B cell (primary cell): ENCODE measurements around the gene CNTNAP2. TPM values are rescaled to one million over a fixed set of nuclear protein-coding genes. Genes with fewer than 3 reads are reported as not detected.

Source experiments
- ATAC-seq: fragments of 200-7000 bp; cut with Tn5 transposase; one replicate; pipeline ENCODE4 v1.10.0; 2021; ENCODE audit warnings: low read depth, mild to moderate bottlenecking, moderate number of reproducible peaks, moderate library complexity
- CTCF ChIA-PET: fragments of 350-600 bp; sonication (Branson Sonifier 250); formaldehyde crosslinking; loops from one replicate; lab custom pipeline; 2021; ENCODE audit warnings: antibody characterized with exemption, inconsistent platforms; lab: Charles Lee
- POLR2A ChIA-PET: fragments of 350-600 bp; sonication (Branson Sonifier 250); formaldehyde crosslinking; loops from one replicate; lab custom pipeline; 2021; ENCODE audit warnings: antibody characterized with exemption; lab: Charles Lee
- DNase-seq: peaks from one replicate; pipeline ENCODE4 v3.0.0; 2013
- H2AFZ ChIP-seq: 2 replicates; pipeline ENCODE4 v1.6.1; 2012; ENCODE audit warnings: mild to moderate bottlenecking, low read depth, low read length; ENCODE audit not compliant: insufficient read depth, poor library complexity, severe bottlenecking
- H3K27ac ChIP-seq, 2 donors: 1 replicate in 1 of 2; 2 replicates in 1 of 2; pipeline ENCODE4 v1.5.1; 2012 to 2013; ENCODE audit warnings: low read length in 2 of 2, mild to moderate bottlenecking in 2 of 2, moderate library complexity in 1 of 2
- H3K27me3 ChIP-seq, 4 experiments: fragments of 200-600 bp in 1 of 4; sonication (generic) in 1 of 4; replicated peaks in 1 of 4; 1 replicate in 2 of 4; 2 replicates in 2 of 4; pipeline versions ENCODE4 v1.6.1 to v1.7.0; 2013 to 2016; ENCODE audit warnings: low read length in 3 of 4, mild to moderate bottlenecking in 2 of 4, mixed read lengths in 1 of 4, moderate library complexity in 1 of 4; ENCODE audit not compliant: insufficient read depth in 4 of 4, control insufficient read depth in 3 of 4; ENCODE audit errors: control extremely low read depth in 1 of 4
- H3K36me3 ChIP-seq, 2 experiments: replicated peaks in 1 of 2; 1 replicate in 1 of 2; 2 replicates in 1 of 2; pipeline versions ENCODE4 v1.6.1 to v1.7.1; 2013; ENCODE audit warnings: low read length in 1 of 2; ENCODE audit not compliant: insufficient read depth in 2 of 2, control insufficient read depth in 1 of 2; ENCODE audit errors: control extremely low read depth in 1 of 2, extremely low read depth in 1 of 2
- H3K4me1 ChIP-seq, 2 donors: fragments of 200-600 bp in 1 of 2; sonication (generic) in 1 of 2; 1 replicate in 1 of 2; 2 replicates in 1 of 2; pipeline versions ENCODE4 v1.5.1 to v1.6.1; 2013 to 2017; ENCODE audit warnings: low read length in 2 of 2; ENCODE audit not compliant: control insufficient read depth in 2 of 2, insufficient read depth in 2 of 2
- H3K4me2 ChIP-seq: replicated peaks from 2 replicates; pipeline ENCODE3; 2012; ENCODE audit warnings: mild to moderate bottlenecking, low read depth, low read length; ENCODE audit not compliant: poor library complexity, severe bottlenecking
- H3K4me3 ChIP-seq, 5 experiments: fragments of 200-600 bp in 1 of 5; sonication (generic) in 1 of 5; 1 replicate in 3 of 5; 2 replicates in 2 of 5; pipeline versions ENCODE4 v1.5.1 to v1.7.0; 2011 to 2016; ENCODE audit warnings: low read length in 4 of 5, mild to moderate bottlenecking in 4 of 5, low read depth in 2 of 5, control low read depth in 1 of 5, moderate library complexity in 1 of 5; ENCODE audit not compliant: insufficient read depth in 1 of 5; ENCODE audit errors: control extremely low read depth in 1 of 5, extremely low read depth in 1 of 5
- H3K79me2 ChIP-seq: fragments of 200-600 bp; sonication (generic); one replicate; pipeline ENCODE4 v1.6.0; 2016; ENCODE audit warnings: low read length; ENCODE audit not compliant: control insufficient read depth, insufficient read depth
- H3K9ac ChIP-seq: fragments of 200-600 bp; sonication (generic); 2 replicates; pipeline ENCODE4 v1.6.1; 2017; ENCODE audit warnings: mild to moderate bottlenecking, low read length, moderate library complexity
- H3K9me3 ChIP-seq, 3 donors: one replicate each; pipeline versions ENCODE4 v1.6.1 to v1.7.1; 2013; ENCODE audit warnings: low read length in 2 of 3; ENCODE audit not compliant: control insufficient read depth in 2 of 3, insufficient read depth in 1 of 3; ENCODE audit errors: control extremely low read depth in 1 of 3
- H4K20me1 ChIP-seq: 2 replicates; pipeline ENCODE4 v1.6.0; 2012; ENCODE audit warnings: mild to moderate bottlenecking, low read length; ENCODE audit not compliant: insufficient read depth, control insufficient read depth, poor library complexity, severe bottlenecking
- H3K27ac Mint-ChIP-seq: one replicate; pipeline ENCODE4 v1.8.0; 2021; ENCODE audit warnings: mixed read lengths
- H3K27me3 Mint-ChIP-seq: one replicate; pipeline ENCODE4 v1.8.0; 2021; ENCODE audit warnings: mixed read lengths
- H3K4me1 Mint-ChIP-seq: one replicate; pipeline ENCODE4 v1.8.0; 2021; ENCODE audit warnings: mixed read lengths
- H3K4me3 Mint-ChIP-seq: one replicate; pipeline ENCODE4 v1.8.0; 2021; ENCODE audit warnings: mixed read lengths
- H3K9me3 Mint-ChIP-seq: one replicate; pipeline ENCODE4 v1.8.0; 2022; ENCODE audit warnings: mixed read lengths; ENCODE audit not compliant: insufficient read depth
- EZH2 ChIP-seq: IDR thresholded peaks from 2 replicates; pipeline ENCODE4 v1.6.1; 2012; ENCODE audit warnings: borderline replicate concordance, low read depth, mild to moderate bottlenecking, moderate library complexity, low read length; ENCODE audit not compliant: insufficient read depth, poor library complexity, severe bottlenecking
- WGBS: methylation state at CpG from one replicate; pipeline ENCODE4 v1.1.5; 2013; ENCODE audit warnings: missing lambda C conversion rate; ENCODE audit not compliant: insufficient coverage; 5-methylcytosine and 5-hydroxymethylcytosine counted together
- intact Hi-C: fragments of 100-400 bp; cut with micrococcal nuclease; formaldehyde crosslinking; loops from one replicate; pipeline ENCODE4 v1.10.0; 2022
- polyA plus RNA-seq: library from polyadenylated mRNA; depleted of rRNA; stranded (reverse); fragments of >200 nt; gene quantifications from 2 replicates; pipeline ENCODE4 v1.2.3, GENCODE V29; 2012
- total RNA-seq, 2 donors: library from RNA; stranded (reverse); fragments of 120-200 nt in 1 of 2; gene quantifications; 1 replicate in 1 of 2; 2 replicates in 1 of 2; pipeline versions ENCODE4 v1.2.3 to v1.2.4, GENCODE V29; 2013 to 2022
- TF ChIP-seq, protein P1 (sequence below): fragments of 200-600 bp; IDR thresholded peaks from one replicate; pipeline ENCODE4 v1.8.0; 2022; ENCODE audit warnings: antibody characterized with exemption, mild to moderate bottlenecking

Gene CNTNAP2
- total and polyA plus RNA-seq, 2 donors (not counting 1 experiment from before 2014, with no cell fraction given), result 7.4 to 16.6 TPM

DNA sequence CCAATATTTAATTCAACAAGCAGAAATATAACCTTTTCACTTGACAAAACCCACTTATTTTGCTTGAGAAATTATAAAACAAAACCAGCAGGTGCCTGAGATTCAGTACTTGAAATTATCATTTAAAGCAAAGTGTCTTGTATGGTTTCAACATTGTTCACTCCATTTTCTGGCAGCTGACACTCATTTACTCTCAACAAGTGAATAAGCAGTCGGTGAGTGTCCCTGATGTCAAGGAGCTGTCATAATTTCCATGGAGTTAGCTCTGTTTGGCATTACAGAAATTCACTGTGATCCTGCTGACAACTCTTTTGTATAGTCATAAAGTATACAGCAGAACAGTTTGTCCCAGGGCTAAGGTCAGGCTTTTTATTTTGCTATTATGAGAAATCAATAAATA, 490.0 kb downstream of the CNTNAP2 start:
- intact Hi-C loops, result no loop called here
- Histone ChIP-seq H4K20me1 (no peaks in the 10 kb centered on the region), H3K4me1 (no peaks in the 10 kb centered on the region), H3K4me2 (no peak overlapping the region), H3K27me3 (no peaks in the 10 kb centered on the region), H3K4me3 (no peak overlapping the region), H2AFZ (no peak overlapping the region), H3K36me3 (no peaks in the 10 kb centered on the region), H3K9me3 (peaks cover 0 to 3% (median 0%) of the 10 kb centered on the region in 3 donors), H3K27ac (no peak overlapping the region), H3K79me2 (no peaks in the 10 kb centered on the region), H3K9ac (no peak overlapping the region)
- TF ChIP-seq, protein P1, sequence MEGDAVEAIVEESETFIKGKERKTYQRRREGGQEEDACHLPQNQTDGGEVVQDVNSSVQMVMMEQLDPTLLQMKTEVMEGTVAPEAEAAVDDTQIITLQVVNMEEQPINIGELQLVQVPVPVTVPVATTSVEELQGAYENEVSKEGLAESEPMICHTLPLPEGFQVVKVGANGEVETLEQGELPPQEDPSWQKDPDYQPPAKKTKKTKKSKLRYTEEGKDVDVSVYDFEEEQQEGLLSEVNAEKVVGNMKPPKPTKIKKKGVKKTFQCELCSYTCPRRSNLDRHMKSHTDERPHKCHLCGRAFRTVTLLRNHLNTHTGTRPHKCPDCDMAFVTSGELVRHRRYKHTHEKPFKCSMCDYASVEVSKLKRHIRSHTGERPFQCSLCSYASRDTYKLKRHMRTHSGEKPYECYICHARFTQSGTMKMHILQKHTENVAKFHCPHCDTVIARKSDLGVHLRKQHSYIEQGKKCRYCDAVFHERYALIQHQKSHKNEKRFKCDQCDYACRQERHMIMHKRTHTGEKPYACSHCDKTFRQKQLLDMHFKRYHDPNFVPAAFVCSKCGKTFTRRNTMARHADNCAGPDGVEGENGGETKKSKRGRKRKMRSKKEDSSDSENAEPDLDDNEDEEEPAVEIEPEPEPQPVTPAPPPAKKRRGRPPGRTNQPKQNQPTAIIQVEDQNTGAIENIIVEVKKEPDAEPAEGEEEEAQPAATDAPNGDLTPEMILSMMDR, result no peak
- TF ChIP-seq EZH2, result no peak
- H3K27ac Mint-ChIP-seq, result no peak overlapping the region
- H3K27me3 Mint-ChIP-seq, result no peaks in the 10 kb centered on the region
- 100% methylated on average over 1 of the region's 1 CpG for WGBS
- CTCF ChIA-PET, result no interaction called here
- H3K9me3 Mint-ChIP-seq, result peaks cover 7% of the 10 kb centered on the region
- POLR2A ChIA-PET, result no interaction called here
- ATAC-seq (no peak), DNase-seq (no peak)
- H3K4me1 Mint-ChIP-seq, result no peaks in the 10 kb centered on the region
- no peak overlapping the region for H3K4me3 Mint-ChIP-seq

DNA sequence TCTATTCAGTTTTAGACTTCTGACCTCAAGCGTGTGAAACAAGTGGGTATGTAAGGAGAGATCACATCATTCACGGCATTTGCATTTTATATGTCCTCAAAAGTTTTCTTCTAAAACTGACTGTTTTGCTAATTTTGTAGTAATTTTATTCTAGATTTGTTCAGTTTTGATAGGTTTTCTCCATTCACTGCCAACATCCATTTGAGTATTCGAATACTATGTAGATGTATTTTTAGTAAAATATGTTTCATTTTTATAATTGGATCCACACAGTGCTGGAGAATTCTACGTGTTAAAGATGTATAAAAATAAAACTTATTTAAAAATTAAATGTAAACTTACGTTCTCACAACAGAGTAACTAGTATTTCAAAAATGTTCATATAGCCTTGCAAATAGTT, 503.0 kb downstream of the CNTNAP2 start:
- POLR2A ChIA-PET, result no interaction called here
- H3K9me3 Mint-ChIP-seq, result peaks cover 2% of the 10 kb centered on the region
- no peak overlapping the region for H3K4me3 ChIP-seq

More for the DNA sequence above, 503.0 kb downstream of the CNTNAP2 start:
- intact Hi-C loops, result no loop called here
- no peak overlapping the region for H3K4me3 Mint-ChIP-seq
- Histone ChIP-seq H2AFZ (no peak overlapping the region), H3K4me2 (no peak overlapping the region), H3K27ac (no peak overlapping the region), H3K4me1 (no peaks in the 10 kb centered on the region), H3K36me3 (no peaks in the 10 kb centered on the region), H4K20me1 (no peaks in the 10 kb centered on the region), H3K9ac (no peak overlapping the region), H3K27me3 (no peaks in the 10 kb centered on the region), H3K79me2 (no peaks in the 10 kb centered on the region), H3K9me3 (no peaks in the 10 kb centered on the region)
- no peaks in the 10 kb centered on the region for H3K4me1 Mint-ChIP-seq
- ATAC-seq (no peak), DNase-seq (no peak)
- no peaks in the 10 kb centered on the region for H3K27me3 Mint-ChIP-seq
- no peak overlapping the region for H3K27ac Mint-ChIP-seq
- CTCF ChIA-PET, result no interaction called here
- TF ChIP-seq, protein P1, result no peak
- no peak for TF ChIP-seq EZH2
- no CpG with 5 or more reads among the region's 5 CpGs for WGBS
